Activated CD4-positive, CD25-positive, alpha-beta regulatory T cell treated with anti-CD3 and anti-CD28 coated beads, Interleukin-2, amount 50 U/mL, for 24 hours (primary cell): ENCODE data around the gene PHF21B.

Source experiments
- ATAC-seq, 2 donors: fragments of 150-1000 bp; cut with Tn5 transposase; one replicate each; pipeline ENCODE4 v1.10.0; 2021; ENCODE audit warnings: mild to moderate bottlenecking in 1 of 2, moderate library complexity in 1 of 2

PHF21B gene

DNA sequence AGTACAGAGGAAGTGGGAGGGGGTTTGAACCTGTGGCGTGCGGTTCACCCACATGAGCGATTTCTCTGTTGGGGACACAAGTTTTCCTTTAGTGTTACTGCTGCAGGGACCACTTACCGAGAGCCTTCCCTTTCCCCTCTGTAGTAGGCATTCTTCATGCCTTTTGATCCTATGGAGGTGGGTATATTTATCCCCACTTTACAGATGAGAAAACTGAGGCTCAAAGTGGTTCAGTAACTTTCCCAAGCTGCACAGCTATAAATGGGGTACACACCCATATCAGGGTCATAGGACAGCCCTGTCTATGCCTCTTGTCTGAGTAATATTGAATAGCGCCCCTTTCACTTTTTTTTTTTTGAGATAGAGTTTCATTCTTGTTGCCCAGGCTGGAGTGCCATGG lies 3.3 kb upstream of the PHF21B start:
- no peak for ATAC-seq

DNA sequence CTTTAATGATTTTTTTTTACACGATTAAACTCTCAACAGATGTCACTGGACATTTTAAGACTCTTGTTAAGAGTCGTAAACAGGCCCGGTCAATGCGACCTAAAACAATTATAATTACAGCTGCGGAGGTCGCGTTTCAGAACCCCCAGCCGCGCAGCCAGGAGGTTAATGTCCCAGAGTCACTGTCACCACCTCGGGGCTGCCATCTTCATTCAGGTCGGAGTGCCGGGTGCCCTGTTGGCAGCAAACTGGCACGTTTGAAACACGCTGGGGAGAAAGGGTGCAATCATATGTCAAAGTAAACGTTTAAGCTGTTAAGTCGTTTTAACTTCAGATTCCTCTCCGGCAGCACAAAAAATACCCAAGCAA lies 711 bp upstream of the PHF21B start:
- ATAC-seq, result no peak

DNA sequence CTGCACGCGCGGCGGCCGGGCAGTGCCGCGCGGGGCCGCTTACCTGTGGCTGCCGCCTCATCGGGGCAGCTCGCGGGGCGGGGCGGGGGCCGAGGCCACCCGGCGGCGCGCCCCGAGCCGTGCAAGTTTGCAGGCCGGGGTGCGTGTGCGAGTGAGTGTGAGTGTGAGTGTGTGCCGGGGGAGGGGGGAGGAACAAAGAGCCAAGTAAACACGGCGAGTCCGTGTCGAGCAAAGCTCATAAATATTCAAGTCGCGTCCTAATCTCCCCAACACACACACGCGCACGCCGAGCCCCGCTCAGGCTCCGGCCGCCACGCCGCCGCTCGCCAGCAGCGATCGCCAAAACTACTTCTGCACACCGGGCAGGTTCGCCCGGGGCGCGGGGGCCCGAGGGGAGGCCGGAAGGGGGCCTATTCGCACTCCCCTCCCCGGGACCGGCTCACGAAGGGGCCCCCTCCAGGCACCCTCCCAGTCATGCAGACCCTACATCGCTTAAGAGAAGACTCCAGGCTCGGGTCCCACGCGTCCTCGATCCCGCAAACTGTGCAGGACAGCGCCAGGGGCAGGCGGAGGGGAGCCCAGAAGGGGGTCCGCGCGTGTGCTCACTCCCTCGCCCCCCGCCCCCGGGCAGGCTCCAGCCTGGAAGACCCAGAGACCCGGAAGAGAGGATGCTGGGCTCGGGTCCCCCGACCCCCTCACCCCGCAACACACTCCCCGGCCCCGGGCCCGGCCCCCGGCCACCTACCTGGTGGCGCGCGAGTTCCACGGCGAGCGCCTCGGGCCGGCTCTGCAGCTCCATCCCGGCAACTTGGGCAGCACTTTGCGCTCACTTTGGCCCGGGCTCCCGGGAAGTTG lies 827 bp downstream of the PHF21B start:
- ATAC-seq, result no peak

DNA sequence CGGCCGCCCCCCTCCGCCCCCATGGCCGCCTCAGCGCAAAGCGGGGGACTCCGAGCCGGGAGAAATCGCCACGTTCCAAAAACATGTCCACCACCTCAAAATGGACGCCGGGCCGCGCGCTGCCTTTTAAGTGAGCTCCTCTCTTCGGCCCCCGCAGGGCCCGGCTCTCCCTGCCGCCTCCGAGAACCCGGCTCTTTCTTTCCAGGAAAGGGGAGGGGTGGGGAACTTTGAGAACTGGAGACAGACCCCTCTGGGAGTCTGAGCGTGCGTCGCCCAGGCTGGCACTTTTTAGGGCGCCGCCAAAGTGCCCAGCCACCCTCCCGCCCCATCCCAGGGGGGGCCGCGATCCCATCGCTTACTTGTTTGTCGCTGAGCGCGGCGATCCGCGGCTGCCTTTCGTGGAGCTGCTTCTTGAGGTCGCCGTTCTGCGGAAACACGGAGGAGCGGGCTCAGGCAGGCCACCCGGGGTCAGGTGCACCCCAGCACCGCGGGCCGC lies 1.6 kb downstream of the PHF21B start:
- no peak for ATAC-seq

DNA sequence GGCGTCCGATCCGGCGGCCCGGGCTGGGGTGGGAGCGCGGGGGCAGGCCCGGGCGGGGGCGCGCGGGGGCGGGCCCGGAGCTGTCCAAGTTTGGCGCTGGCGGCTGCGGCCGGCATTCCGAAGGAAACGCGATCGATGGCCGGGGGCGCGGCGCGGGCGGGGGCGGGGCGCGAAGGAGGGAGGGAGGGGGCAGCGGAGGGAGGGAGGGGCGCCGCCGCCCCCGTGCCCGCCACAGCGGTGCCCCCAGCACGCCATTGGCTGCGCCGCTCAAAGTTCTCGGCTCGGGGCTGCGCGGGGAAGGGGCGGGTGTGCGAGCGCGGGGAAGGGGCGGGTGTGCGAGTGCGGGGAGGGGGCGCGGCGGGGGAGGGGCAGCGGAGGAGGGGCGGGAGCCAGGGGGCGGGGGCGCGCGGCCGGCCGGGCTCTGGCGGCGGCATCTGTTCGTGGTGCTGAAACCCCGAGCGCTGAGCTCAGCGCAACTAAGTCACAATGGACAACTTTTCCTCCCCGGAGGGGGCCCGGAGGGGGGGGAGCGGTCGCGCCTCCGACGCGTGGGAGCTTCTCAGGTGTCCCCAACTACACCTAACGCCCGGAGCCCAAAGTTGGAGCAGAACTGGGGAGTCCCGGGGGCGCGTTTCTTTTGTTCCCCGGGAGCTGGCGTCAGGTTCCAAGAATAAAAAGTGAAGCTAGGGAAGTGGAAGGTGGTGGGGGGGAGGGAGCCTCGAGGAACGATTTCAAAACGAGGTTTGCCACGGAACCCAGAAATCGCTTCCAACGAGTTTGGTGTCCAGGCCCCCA lies 2.2 kb downstream of the PHF21B start:
- ATAC-seq, result no peak

DNA sequence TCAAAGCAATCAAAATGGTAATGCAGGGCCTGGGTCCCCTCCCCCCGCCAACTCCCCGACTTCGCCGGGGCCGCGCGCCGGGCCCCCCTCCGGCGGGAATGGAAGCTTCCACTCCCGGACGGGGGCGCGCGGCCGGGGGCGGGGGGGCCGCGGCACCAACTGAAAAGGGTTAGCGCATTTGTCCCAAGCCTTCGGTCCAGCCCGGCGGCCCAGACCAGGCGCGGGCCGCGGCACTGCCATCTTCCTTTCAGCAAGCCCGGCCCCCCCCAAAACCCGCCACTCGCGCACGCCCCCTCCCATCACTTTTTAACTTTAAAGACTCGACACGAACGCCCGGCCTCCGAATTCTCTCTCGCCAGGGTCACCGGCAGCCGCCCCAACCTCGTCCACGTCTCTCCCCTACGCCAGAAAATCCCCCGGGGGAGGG lies 2.8 kb downstream of the PHF21B start:
- ATAC-seq, result no peak

DNA sequence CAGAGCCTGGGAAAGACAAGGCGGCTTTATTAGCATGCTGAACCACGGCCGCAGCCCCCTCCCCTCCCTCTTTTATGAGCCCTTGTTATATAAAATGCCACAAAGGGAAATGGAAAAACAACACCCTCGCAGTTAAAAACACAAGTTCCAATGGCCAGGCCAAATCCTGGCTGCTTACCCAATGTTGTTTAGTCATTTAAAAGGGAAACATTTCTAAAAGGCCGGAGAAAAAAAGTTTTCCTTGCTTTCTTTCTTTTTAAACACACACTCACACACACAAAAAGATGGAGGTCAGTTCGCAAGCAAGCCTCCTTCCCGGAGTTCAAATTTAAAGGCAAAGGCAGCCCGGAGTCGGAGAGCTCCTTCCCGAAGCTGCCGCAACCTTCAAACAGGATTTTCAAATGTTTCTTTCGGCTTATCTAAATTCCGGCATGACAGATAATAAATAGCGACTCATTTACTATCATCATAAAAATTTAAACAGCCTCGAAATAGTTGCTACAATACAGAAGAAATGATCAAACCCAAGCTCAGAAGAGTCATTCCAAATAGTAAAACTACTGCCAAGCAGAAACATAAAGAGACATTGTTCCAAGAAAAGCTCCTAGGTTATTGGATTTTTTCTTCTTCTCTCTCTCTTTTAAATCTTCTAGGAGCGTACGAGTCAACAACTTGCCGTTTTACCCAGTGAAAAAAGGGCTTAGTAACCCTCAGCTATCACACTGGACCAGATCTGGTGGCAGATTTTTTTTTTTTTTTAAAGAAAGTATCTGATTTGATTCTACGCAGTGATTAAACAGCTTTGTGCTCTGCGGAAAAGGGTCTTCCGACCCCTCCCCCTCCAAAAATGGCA lies 3.5 kb downstream of the PHF21B start:
- no peak for ATAC-seq

DNA sequence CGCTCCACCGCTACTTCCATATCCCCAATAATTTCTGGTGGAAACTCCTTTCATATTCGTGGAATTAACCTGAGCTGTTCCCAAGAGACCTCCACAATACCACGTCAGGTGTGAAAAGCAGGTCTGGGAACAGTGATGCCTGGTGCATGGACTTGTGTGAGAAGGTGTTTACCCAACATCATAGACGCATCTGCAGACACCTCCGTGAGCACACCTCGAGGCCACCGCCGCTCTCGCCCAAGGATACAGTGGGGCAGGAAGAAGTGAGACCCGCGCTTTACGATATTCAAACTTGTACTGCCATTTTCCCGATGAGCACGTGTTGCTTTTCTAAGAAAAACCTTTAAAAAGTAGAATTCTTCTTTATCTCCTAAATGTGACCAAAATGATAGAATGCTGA lies 8.2 kb downstream of the PHF21B start:
- ATAC-seq, result no peak

DNA sequence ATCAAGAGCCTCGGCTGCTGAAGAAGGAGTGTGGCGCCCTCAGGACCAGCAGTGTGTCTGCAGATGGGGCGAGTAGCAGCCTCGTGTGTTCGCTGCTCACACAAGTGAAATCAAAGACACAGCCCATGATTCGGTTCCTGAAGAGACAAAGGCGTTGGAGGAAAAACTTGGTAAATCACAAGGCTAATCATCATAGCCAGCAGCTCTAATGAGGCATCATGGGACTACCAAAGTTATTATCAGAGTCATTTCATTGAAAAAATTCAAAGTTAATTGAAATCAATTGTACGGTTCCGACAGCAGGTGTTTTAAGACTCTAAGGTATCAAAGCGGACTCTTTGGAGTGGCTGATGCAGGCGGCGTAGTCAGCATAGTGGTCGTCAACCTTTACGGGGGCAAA lies 9.5 kb downstream of the PHF21B start:
- no peak for ATAC-seq

DNA sequence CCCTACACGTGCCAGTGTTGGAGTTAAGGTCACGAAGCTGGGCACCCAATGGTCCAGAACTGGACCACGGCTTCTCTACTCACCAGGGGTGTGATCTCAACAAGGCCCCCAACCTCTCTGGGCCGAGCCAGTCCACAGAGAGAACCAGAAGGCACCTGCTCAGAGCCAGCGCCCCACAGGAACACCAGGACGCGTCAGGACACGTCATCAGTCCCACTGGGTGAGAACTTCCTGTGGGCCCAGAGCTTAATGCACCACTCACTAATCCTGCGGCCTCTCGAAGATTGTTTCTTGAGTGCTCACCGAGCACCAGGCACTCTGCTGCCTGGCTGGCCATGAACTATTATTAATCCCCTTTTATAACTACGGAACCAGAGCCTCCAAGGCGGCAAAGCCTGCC lies 10.1 kb downstream of the PHF21B start:
- no peak for ATAC-seq

DNA sequence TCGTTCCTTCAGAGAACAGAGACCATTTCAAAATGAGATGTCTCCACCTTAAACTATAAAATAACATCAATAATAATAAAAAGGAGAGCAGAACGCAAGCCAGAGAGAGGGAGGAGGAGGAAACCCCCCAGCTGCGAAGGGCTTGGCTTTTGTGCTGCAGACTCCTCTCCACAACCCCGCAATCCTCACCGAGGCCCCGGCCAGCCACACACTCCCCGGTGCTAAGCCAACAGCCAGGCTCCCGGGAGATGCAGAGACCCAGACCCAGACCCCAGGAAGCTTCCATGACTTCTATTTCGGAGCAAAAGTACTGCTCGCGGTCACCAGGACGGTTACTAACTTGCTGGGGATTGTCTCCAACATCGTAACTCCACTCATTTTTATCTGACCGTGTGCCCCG lies 10.6 kb downstream of the PHF21B start:
- no peak for ATAC-seq

DNA sequence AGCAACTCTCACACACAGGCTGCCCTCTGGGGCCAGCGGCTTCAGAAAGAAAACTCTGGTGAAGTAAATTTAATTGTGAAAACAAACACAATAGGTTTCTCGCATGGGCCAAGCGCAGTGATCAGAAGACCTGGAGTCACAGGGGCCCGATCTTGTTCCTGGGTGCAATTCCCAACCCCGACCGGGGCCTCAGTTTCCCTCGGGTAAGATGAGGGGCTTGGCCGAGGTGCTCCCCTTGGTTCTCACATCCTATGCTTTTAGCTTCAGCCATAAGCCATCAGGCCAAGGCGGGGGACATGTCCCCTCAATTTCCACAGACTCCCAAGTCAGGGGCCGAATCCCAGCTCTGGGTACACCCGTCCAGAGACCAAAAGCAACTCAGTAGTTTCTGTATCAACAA lies 11.5 kb downstream of the PHF21B start:
- ATAC-seq, result no peak

DNA sequence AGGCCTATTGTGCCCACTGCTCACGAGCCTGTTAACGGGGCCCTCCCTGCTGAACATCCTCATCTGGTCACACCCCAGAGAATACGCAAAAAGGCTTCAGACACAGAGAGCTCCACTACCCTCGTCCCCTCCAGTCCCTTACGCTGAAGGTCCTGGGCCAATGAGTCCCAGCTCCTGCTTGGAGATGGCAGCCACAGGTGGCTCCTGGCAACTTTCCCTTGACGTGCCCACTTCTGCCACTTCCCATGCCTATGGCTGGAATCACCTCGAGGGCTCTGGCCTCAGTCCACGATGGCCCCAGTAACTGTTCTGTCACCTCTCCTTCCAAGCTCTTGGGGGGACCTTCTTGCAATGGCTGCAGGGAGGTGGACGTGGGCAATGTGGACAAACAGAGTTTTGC lies 12.7 kb downstream of the PHF21B start:
- ATAC-seq, result no peak

DNA sequence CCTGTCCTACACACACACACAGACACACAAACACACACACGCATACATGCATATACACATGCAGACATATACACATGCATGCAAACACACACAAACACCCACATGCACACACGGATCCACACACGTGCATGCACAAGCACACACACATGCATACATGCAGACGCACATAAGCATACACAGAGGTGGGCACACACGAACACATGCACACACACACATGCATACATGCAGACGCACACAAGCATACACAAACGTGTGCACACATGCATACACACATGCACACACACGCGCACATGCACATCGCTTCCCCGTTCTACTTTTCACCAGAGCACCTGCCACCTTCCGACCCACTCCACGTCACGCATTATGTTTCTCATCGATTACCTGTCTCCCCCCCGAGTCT lies 13.2 kb downstream of the PHF21B start:
- ATAC-seq, result no peak

DNA sequence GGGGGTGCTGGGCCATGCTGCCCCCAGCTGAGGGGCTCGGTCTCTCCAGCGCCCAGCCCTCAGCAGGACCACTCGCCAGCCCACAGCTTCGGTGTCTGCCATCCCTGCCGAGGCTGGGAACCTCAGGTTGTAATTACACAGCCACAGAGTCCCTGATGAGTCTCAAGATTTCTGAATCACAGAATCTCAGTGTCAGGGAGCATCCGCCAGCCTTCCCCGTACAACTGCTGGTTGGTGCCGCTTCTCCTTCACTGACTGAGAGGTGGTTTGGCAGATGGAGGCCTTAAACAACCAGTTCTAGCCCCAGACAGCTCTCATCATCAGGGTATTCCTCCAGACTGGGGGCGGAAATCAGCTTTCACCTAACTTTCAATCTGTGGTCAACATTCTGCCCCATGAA lies 13.7 kb downstream of the PHF21B start:
- no peak for ATAC-seq

DNA sequence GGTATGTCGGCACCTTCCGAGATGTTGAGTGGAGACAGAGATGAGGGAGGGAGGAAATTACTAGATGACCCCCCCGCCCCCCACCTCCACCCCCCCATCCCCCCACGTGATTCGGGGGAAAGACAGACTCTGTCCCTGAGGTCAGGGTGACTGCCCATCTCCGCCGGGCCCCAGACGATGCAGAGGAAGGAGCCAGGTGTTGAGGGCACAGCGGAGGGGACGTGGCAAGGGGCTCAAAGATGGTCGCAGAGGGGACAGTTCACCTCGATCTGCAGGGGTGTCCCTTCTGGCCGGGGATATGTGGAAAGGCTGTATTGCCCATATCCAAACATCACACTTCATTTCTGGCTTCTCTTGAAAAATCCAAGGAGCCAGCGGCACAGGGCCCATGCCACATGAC lies 14.1 kb downstream of the PHF21B start:
- ATAC-seq, result no peak

DNA sequence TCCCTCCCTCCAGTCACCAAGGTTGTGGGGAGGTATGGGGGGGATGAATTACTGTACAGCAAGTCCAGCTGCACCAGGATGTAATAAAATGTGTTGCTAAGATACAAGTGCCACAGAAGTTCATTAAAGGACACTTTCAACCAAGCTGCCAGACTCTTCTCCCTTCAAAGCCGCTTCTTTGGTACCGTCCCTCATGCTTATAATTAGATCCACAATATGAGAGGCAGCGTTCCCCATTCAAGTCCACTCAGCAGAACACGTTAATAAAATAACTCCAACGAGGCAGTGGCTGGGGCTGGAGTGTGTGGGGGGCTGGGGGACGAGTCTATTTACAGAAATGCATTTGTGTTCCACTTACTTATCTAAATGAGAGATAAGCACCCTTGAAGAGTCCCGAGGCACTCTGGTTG lies 14.7 kb downstream of the PHF21B start:
- ATAC-seq, result no peak

DNA sequence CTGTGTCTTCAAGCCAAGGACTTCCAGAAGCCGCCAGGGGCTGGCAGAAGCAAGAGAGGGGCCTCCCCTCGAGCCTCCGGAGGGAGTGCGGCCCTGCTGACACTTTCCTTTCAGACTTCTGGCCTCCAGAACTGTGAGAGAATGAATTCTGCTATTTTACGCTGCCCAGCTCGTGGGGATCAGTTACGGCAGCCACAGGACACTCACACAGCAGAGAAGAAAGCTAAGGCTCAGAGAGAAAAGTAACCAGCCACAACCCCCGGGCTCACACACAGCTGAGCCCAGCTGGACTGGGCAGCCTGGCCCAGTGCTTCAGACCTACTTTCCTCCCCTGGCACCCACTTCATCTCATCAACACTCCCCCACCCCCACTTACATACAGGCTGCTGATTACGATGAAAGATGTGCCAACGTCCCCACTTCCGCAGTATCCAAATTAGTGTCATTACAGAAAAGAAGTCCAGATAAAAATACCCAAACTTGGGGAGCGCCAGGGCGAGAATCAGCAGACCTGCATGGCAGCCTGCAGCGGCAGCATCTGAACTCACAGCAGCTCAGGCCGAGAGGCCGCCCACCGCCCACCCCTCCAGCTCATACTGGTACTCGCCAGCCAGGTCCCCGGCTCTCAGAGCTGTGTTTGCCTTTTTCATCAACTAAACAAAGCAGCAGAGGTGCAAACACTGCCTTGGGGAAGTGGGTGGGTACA lies 15.3 kb downstream of the PHF21B start:
- ATAC-seq, result no peak

DNA sequence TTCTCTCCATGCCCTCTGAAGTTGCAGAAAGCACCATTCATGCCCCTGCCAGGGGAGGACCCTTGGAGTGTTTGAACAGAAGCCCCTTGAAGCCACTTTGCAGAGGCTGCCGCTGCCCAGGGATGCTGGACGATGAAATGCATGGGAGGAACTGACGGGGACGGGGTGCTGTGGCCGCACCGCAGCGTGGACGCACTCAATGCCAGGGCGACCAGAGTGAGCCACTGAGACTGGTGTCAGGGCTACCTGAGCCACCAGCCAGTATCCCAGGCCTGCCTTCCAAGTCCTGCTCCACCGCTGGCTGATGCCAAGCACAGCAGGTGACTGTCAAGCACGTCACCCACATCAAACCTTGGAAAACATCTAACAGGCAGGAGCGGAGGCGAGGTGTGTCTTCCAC lies 17.6 kb downstream of the PHF21B start:
- ATAC-seq, result no peak

DNA sequence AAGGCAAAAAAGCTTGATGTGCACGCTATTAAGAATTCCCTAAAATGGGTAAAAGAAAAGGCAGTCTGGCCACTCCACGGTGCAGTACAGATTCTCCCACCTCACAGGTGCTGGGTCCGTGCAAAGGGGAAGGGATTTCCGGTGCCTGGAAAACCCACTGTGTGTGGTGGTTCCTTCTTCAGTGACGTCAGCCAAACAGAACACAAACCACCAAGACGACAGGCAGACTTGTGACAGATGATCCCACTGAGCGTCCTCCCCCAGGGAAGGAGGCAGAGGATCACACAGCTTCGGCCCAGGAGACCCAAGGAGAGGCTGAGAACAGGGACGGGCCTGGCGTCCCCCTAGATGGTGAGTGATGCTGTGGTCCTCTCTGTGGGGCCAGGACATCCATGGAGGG lies 18.6 kb downstream of the PHF21B start:
- ATAC-seq, result no peak

DNA sequence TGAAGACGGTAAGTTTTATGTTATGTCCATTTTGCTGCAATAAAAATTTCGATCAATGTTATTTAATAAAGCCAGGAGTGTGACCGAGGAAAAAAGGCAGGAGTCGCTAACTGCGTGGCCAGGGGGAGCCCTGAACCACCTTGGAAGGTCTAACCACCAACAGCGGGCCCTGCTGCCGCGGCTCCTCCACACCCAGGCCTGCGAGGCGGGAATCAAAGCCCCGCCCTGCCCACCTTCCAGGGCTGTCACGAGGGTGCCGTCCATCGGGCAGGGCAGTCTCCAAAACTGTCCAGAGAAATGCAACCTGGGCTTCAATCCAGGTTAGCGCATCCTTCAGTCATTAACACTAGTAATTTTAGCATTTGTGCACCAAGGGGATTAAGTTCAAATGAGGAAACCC lies 19.0 kb downstream of the PHF21B start:
- ATAC-seq, result no peak

DNA sequence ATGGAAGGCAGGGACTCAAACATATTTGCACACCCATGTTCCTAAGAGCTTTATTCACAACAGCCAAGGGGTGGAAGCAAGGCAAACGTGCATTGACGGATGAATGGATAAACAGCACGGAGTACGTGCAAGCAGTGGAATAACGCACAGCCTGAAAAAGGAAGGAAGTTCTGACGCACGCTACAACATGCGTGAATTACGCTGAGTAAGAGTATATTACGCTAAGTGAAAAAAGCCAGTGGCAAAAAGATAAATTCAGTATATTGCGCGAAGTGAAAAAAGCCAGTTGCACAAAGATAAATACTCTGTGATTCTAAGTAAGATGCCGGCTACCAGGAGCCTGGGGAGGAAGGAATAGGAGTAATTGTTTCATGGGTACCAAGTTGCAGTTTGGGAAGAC lies 19.5 kb downstream of the PHF21B start:
- no peak for ATAC-seq

DNA sequence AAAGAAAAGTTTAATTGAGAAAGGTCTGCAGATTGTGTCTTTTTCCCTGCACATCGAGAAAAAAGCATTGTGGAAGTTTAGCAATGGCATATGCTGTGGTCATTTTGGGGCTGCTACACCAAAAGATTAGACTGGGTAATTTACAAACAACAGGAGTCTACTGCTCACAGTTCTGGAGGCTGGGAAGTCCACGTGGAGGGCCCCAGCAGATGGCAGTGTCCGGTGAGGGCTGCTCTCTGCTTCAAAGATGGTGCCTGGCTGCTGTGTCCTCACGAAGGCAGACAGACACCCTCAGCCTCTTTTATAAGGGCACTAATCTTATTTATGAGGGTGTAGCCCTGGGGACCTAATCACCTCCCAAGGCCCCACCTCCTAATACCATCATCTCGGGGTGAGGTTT lies 21.1 kb downstream of the PHF21B start:
- ATAC-seq, result no peak
